GM23248 (cell line): Measurements from ENCODE around the gene TMPRSS3.

Experiments
- EZH2 ChIP-seq: fragments of 200-600 bp; sonication (generic); IDR thresholded peaks from 2 replicates; pipeline ENCODE4 v1.6.1; 2018; ENCODE audit warnings: antibody characterized with exemption, mild to moderate bottlenecking; ENCODE audit not compliant: insufficient read depth, poor library complexity, severe bottlenecking
- EZH2phosphoT487 ChIP-seq: fragments of 200-600 bp; sonication (generic); IDR thresholded peaks from 2 replicates; pipeline ENCODE4 v1.6.1; 2018; ENCODE audit warnings: antibody characterized with exemption, moderate library complexity, mild to moderate bottlenecking, low read depth; ENCODE audit not compliant: insufficient read depth

GRCh38 chr21:42393443-42393950 is 2.4 kb downstream of the TMPRSS3 start:
- TF ChIP-seq EZH2 (no peak), EZH2phosphoT487 (no peak)
